A673 (cell line): Measurements from ENCODE around the gene CAMK1D. TPM values are rescaled to one million over a fixed set of nuclear protein-coding genes. Genes with fewer than 3 reads are reported as not detected.

Experiments
- BruUV-seq: library from RNA; stranded (reverse); fragments of 400-500 nt; replicated peaks from 2 replicates; lab custom pipeline; 2021; lab: Mats Ljungman, UMichigan
- CTCF ChIA-PET: fragments of 300-600 bp; sonication (Branson Sonifier 250); formaldehyde crosslinking; loops from one replicate; lab custom pipeline; 2022; ENCODE audit warnings: antibody characterized with exemption; lab: Charles Lee
- POLR2A ChIA-PET: fragments of 300-600 bp; sonication (Branson Sonifier 250); formaldehyde crosslinking; loops from one replicate; lab custom pipeline; 2022; ENCODE audit warnings: antibody characterized with exemption; ENCODE audit not compliant: low non-redundant PET; lab: Charles Lee
- DNase-seq: peaks from one replicate; pipeline ENCODE4 v3.0.0-alpha.2; 2015; ENCODE audit warnings: low spot score
- H3K27ac ChIP-seq: fragments of 200-600 bp; sonication (generic); 2 replicates; pipeline ENCODE4 v1.5.1; 2016; ENCODE audit warnings: mixed run types, low read depth, mild to moderate bottlenecking, mixed read lengths, antibody characterized with exemption, low read length; ENCODE audit not compliant: poor library complexity, severe bottlenecking
- H3K27me3 ChIP-seq: fragments of 200-600 bp; sonication (generic); replicated peaks from 2 replicates; pipeline ENCODE4 v1.6.1; 2017; ENCODE audit warnings: mixed run types, low read depth, mild to moderate bottlenecking, mixed read lengths, antibody characterized with exemption, low read length; ENCODE audit not compliant: insufficient read depth, poor library complexity
- H3K36me3 ChIP-seq: fragments of 200-600 bp; sonication (generic); 2 replicates; pipeline ENCODE4 v1.6.1; 2016; ENCODE audit warnings: mixed run types, mild to moderate bottlenecking, mixed read lengths, antibody characterized with exemption, low read length; ENCODE audit not compliant: insufficient read depth, poor library complexity, severe bottlenecking
- H3K4me1 ChIP-seq: fragments of 200-600 bp; sonication (generic); 2 replicates; pipeline ENCODE4 v1.6.1; 2017; ENCODE audit warnings: mixed run types, mild to moderate bottlenecking, mixed read lengths, antibody characterized with exemption, low read length; ENCODE audit not compliant: insufficient read depth, poor library complexity, severe bottlenecking
- H3K4me3 ChIP-seq: fragments of 200-600 bp; sonication (generic); 2 replicates; pipeline ENCODE4 v1.5.1; 2016; ENCODE audit warnings: low read depth, mixed run types, mild to moderate bottlenecking, mixed read lengths, low read length; ENCODE audit not compliant: poor library complexity, severe bottlenecking
- H3K9me3 ChIP-seq: fragments of 200-600 bp; sonication (generic); 2 replicates; pipeline ENCODE4 v1.6.1; 2016; ENCODE audit warnings: mixed run types, low read depth, mild to moderate bottlenecking, mixed read lengths, antibody characterized with exemption, low read length; ENCODE audit not compliant: poor library complexity, severe bottlenecking
- CTCF ChIP-seq: fragments of 300-800, 200-600 bp; sonication (generic); conservative IDR thresholded peaks from 2 replicates; pipeline ENCODE4 v1.5.1; 2017; ENCODE audit warnings: low read depth, mild to moderate bottlenecking, antibody characterized with exemption, low read length, moderate library complexity, mixed read lengths
- EZH2 ChIP-seq: fragments of 200-600 bp; sonication (generic); IDR thresholded peaks from 2 replicates; pipeline ENCODE4 v1.6.1; 2017; ENCODE audit warnings: borderline replicate concordance, low read depth, mild to moderate bottlenecking, mixed read lengths, antibody characterized with exemption, low read length; ENCODE audit not compliant: poor library complexity, severe bottlenecking
- intact Hi-C: fragments of 100-400 bp; cut with micrococcal nuclease; formaldehyde crosslinking; loops from one replicate; pipeline ENCODE4 v1.10.0; 2022; ENCODE audit not compliant: unreplicated experiment
- total RNA-seq: library from RNA; stranded (reverse); gene quantifications from 2 replicates; pipeline ENCODE4 v1.2.3, GENCODE V29; 2021

CAMK1D gene
- total RNA-seq, 1 experiment from 2014 or later: 23.7 TPM

GRCh38 chr10:12872577-12872976 lies 523.2 kb downstream of the CAMK1D start:
- H3K4me1 ChIP-seq: no peaks in the 10 kb centered on the region
- no peak for DNase-seq
- no peaks in the 10 kb centered on the region for H3K36me3 ChIP-seq
- intact Hi-C loops: no loop called here
- H3K4me3 ChIP-seq: no peak overlapping the region
- TF ChIP-seq CTCF (no peak), EZH2 (no peak)
- no peaks in the 10 kb centered on the region for H3K9me3 ChIP-seq
- BruUV-seq: no TSS peak
- H3K27ac ChIP-seq: no peak overlapping the region
- ChIA-PET CTCF (no interaction called here), POLR2A (no interaction called here)
- H3K27me3 ChIP-seq: no peaks in the 10 kb centered on the region

DNA sequence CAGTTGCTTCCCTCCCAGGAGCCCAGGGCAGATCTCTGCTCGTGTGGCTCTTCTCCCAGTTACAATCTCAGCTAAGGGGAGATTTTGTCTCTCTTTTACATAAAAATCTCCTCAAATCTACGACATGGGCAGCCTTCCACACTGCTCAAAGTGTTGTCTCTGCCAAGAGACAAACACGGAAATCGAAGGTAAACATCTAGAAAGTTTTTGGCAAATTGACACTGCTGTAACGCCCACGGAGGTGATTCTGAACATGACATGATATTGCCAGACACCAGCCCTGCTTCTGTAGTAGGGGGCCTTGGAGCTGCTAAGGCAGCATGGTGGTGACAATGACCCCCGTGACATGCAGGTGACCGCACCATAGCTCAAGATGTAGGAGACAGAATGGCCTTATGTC lies 523.8 kb downstream of the CAMK1D start:
- H3K27me3 ChIP-seq: no peaks in the 10 kb centered on the region
- CTCF ChIA-PET: no interaction called here
- H3K36me3 ChIP-seq: no peaks in the 10 kb centered on the region
- H3K4me3 ChIP-seq: no peak overlapping the region
- DNase-seq: no peak
- no peaks in the 10 kb centered on the region for H3K9me3 ChIP-seq
- intact Hi-C loops: no loop called here
- H3K4me1 ChIP-seq: no peaks in the 10 kb centered on the region
- TF ChIP-seq EZH2 (no peak), CTCF (no peak)
- BruUV-seq: no TSS peak
- POLR2A ChIA-PET: no interaction called here
- H3K27ac ChIP-seq: no peak overlapping the region

GRCh38 chr10:12874501-12874900 lies 525.2 kb downstream of the CAMK1D start:
- POLR2A ChIA-PET: no interaction called here
- no peaks in the 10 kb centered on the region for H3K27me3 ChIP-seq
- intact Hi-C loops: no loop called here

More at GRCh38 chr10:12874501-12874900, 525.2 kb downstream of the CAMK1D start:
- TF ChIP-seq CTCF (no peak), EZH2 (no peak)
- no peak overlapping the region for H3K4me3 ChIP-seq
- H3K9me3 ChIP-seq: no peaks in the 10 kb centered on the region
- DNase-seq: no peak
- CTCF ChIA-PET: no interaction called here
- BruUV-seq: no TSS peak
- H3K4me1 ChIP-seq: no peaks in the 10 kb centered on the region
- no peaks in the 10 kb centered on the region for H3K36me3 ChIP-seq
- no peak overlapping the region for H3K27ac ChIP-seq
